Mesodermal cell (in vitro differentiated cells): ENCODE measurements around the gene TMED6.
A peak's percentile ranks its signal among the peaks of the same experiment; 100 is the strongest.

Experiments used
- H3K27ac ChIP-seq: 2 replicates; pipeline ENCODE4 v1.7.0; 2013; ENCODE audit warnings: mild to moderate bottlenecking, low read depth, low read length, moderate library complexity; ENCODE audit not compliant: severe bottlenecking
- H3K36me3 ChIP-seq: 2 replicates; pipeline ENCODE4 v1.7.1; 2013; ENCODE audit warnings: mild to moderate bottlenecking, low read length, moderate library complexity; ENCODE audit not compliant: control insufficient read depth, insufficient read depth
- H3K4me1 ChIP-seq: one replicate; pipeline ENCODE4 v1.7.1; 2013; ENCODE audit warnings: mild to moderate bottlenecking, low read length; ENCODE audit not compliant: insufficient read depth, control insufficient read depth, poor library complexity, severe bottlenecking
- H3K4me3 ChIP-seq: 2 replicates; pipeline ENCODE4 v1.7.0; 2013; ENCODE audit warnings: low read length, control low read depth, mild to moderate bottlenecking; ENCODE audit not compliant: insufficient read depth, poor library complexity, severe bottlenecking; ENCODE audit errors: extremely low read depth
- H3K9me3 ChIP-seq: 2 replicates; pipeline ENCODE4 v1.7.1; 2013; ENCODE audit warnings: mild to moderate bottlenecking, low read length, moderate library complexity; ENCODE audit not compliant: control insufficient read depth
- WGBS, 2 experiments: methylation state at CpG; one replicate each; pipeline ENCODE4 v1.1.5; 2013; ENCODE audit warnings: missing lambda C conversion rate in 2 of 2; ENCODE audit not compliant: insufficient coverage in 2 of 2; 5-methylcytosine and 5-hydroxymethylcytosine counted together

The TMED6 gene

GRCh38 chr16:69334696-69335095 is 16.9 kb downstream of the TMED6 start:
- H3K9me3 ChIP-seq = no peaks in the 10 kb centered on the region
- no peak overlapping the region for H3K27ac ChIP-seq
- peaks cover 59% of the 10 kb centered on the region for H3K36me3 ChIP-seq
- H3K4me1 ChIP-seq = peaks cover 9% of the 10 kb centered on the region
- H3K4me3 ChIP-seq = no peak overlapping the region
- WGBS, 2 experiments = 92 to 99% methylated on average over 6 to 9 of the region's 9 CpGs

- Histone ChIP-seq H3K4me1 (peaks cover 14% of the 10 kb centered on the region), H3K27ac (peak within 1 kb of the TSS; percentile 87), H3K9me3 (no peaks in the 10 kb centered on the region), H3K36me3 (peaks cover 74% of the 10 kb centered on the region), H3K4me3 (peak within 1 kb of the TSS; percentile 71)
- WGBS, 2 experiments = 2 to 3% methylated on average over 72 to 80 of the region's 93 CpGs
These were observed 21.1 kb downstream of the TMED6 start, which contains the start of gene PDF for GRCh38 chr16:69330286-69331109. Gene PDF (minus strand): TSS chr16:69330588. CDS start chr16:69330570, 18 bp downstream.

- peaks cover 74% of the 10 kb centered on the region for H3K36me3 ChIP-seq
- WGBS, 2 experiments = 5 to 9% methylated on average over 69 to 72 of the region's 77 CpGs
These were observed 22.0 kb downstream of the TMED6 start for GRCh38 chr16:69329369-69330285.

GRCh38 chr16:69328854-69329316 is 22.7 kb downstream of the TMED6 start:
- Histone ChIP-seq H3K9me3 (no peaks in the 10 kb centered on the region), H3K36me3 (peaks cover 74% of the 10 kb centered on the region), H3K27ac (no peak overlapping the region), H3K4me3 (peak overlapping the region; percentile 71), H3K4me1 (peaks cover 23% of the 10 kb centered on the region)
- 83 to 89% methylated on average over 8 to 10 of the region's 10 CpGs for WGBS, 2 experiments

More at GRCh38 chr16:69329369-69330285, 22.0 kb downstream of the TMED6 start:
- H3K4me1 ChIP-seq = peaks cover 17% of the 10 kb centered on the region
- peak overlapping the region; percentile 71 for H3K4me3 ChIP-seq
- H3K27ac ChIP-seq = peak overlapping the region; percentile 45
- H3K9me3 ChIP-seq = no peaks in the 10 kb centered on the region

GRCh38 chr16:69327585-69328310 is 23.8 kb downstream of the TMED6 start:
- Histone ChIP-seq H3K27ac (no peak overlapping the region), H3K9me3 (no peaks in the 10 kb centered on the region), H3K4me3 (no peak overlapping the region), H3K36me3 (peaks cover 74% of the 10 kb centered on the region), H3K4me1 (peaks cover 23% of the 10 kb centered on the region)
- WGBS, 2 experiments = 96 to 100% methylated on average over 3 to 10 of the region's 14 CpGs

GRCh38 chr16:69326172-69326873 is 25.3 kb downstream of the TMED6 start:
- 91 to 98% methylated on average over 5 to 7 of the region's 7 CpGs for WGBS, 2 experiments
- peaks cover 21% of the 10 kb centered on the region for H3K4me1 ChIP-seq
- no peaks in the 10 kb centered on the region for H3K9me3 ChIP-seq
- no peak overlapping the region for H3K4me3 ChIP-seq
- peaks cover 75% of the 10 kb centered on the region for H3K36me3 ChIP-seq
- H3K27ac ChIP-seq = no peak overlapping the region

- Histone ChIP-seq H3K9me3 (no peaks in the 10 kb centered on the region), H3K4me1 (peaks cover 19% of the 10 kb centered on the region), H3K27ac (no peak overlapping the region), H3K4me3 (no peak overlapping the region), H3K36me3 (peaks cover 81% of the 10 kb centered on the region)
- WGBS, 2 experiments = 74 to 95% methylated on average over 4 to 6 of the region's 6 CpGs
These were observed 25.8 kb downstream of the TMED6 start for GRCh38 chr16:69325784-69326171.

GRCh38 chr16:69324585-69325253 is 26.9 kb downstream of the TMED6 start:
- no peak overlapping the region for H3K4me3 ChIP-seq
- no peaks in the 10 kb centered on the region for H3K9me3 ChIP-seq
- H3K27ac ChIP-seq = peak overlapping the region; percentile 16
- H3K36me3 ChIP-seq = peaks cover 91% of the 10 kb centered on the region
- peaks cover 19% of the 10 kb centered on the region for H3K4me1 ChIP-seq
- WGBS, 2 experiments = 87 to 94% methylated on average over 6 to 8 of the region's 10 CpGs

- peaks cover 19% of the 10 kb centered on the region for H3K4me1 ChIP-seq
- H3K4me3 ChIP-seq = no peak overlapping the region
- 93 to 96% methylated on average over 8 of the region's 8 CpGs for WGBS, 2 experiments
- peaks cover 98% of the 10 kb centered on the region for H3K36me3 ChIP-seq
- H3K9me3 ChIP-seq = no peaks in the 10 kb centered on the region
- peak overlapping the region; percentile 16 for H3K27ac ChIP-seq
These were observed 27.5 kb downstream of the TMED6 start for GRCh38 chr16:69324013-69324531.
